DMS53 (cell line): ENCODE results near the gene GDPD2.
A peak's percentile ranks its signal among the peaks of the same experiment; 100 is the strongest.

ENCODE experiments used
- DNase-seq: peaks from one replicate; lab custom pipeline; 2025; lab: John Stamatoyannopoulos, UW

The GDPD2 gene

GRCh38 chrX:70437921-70438665 is 15.0 kb downstream of the GDPD2 start:
- no peak for DNase-seq

GRCh38 chrX:70439016-70439415 is 15.9 kb downstream of the GDPD2 start:
- peak; percentile 18 for DNase-seq

GRCh38 chrX:70442224-70442623 is 19.1 kb downstream of the GDPD2 start:
- DNase-seq: no peak

GRCh38 chrX:70444326-70444945 is 21.3 kb downstream of the GDPD2 start, which contains the start of gene DLG3:
DLG3 (plus strand) TSS chrX:70444835; CDS start chrX:70445202, 367 bp downstream.
- peak; percentile 75 for DNase-seq

- DNase-seq: peak; percentile 28
Measured at GRCh38 chrX:70444946-70445656, 22.0 kb downstream of the GDPD2 start.

- no peak for DNase-seq
Measured at GRCh38 chrX:70445951-70446350, 22.8 kb downstream of the GDPD2 start.

GRCh38 chrX:70446380-70447350 is 23.6 kb downstream of the GDPD2 start:
- no peak for DNase-seq

GRCh38 chrX:70449457-70449966 is 26.4 kb downstream of the GDPD2 start:
- DNase-seq: no peak

- DNase-seq: peak; percentile 74
Measured at GRCh38 chrX:70452143-70452733, 29.1 kb downstream of the GDPD2 start.

- DNase-seq: peak; percentile 16
Measured at GRCh38 chrX:70453024-70453618, 30.0 kb downstream of the GDPD2 start.

- DNase-seq: peak; percentile 97
Measured at GRCh38 chrX:70454441-70455365, 31.6 kb downstream of the GDPD2 start.

- DNase-seq: peak; percentile 70
Measured at GRCh38 chrX:70455366-70456202, 32.5 kb downstream of the GDPD2 start.

- DNase-seq: no peak
Measured at GRCh38 chrX:70456256-70456655, 33.1 kb downstream of the GDPD2 start.

GRCh38 chrX:70461026-70461425 is 37.9 kb downstream of the GDPD2 start:
- DNase-seq: no peak

GRCh38 chrX:70464051-70464450 is 40.9 kb downstream of the GDPD2 start:
- no peak for DNase-seq

GRCh38 chrX:70466968-70467367 is 43.9 kb downstream of the GDPD2 start:
- no peak for DNase-seq

- no peak for DNase-seq
Measured at GRCh38 chrX:70468709-70469108, 45.6 kb downstream of the GDPD2 start.

- DNase-seq: no peak
Measured at GRCh38 chrX:70470850-70471289, 47.8 kb downstream of the GDPD2 start.
